ENCODE results near the gene CEMIP2. TPM values are rescaled to one million over a fixed set of nuclear protein-coding genes. Genes with fewer than 3 reads are reported as not detected.
"Not testable (repeated sequence)": the region's sequence is repeated elsewhere in the genome, so short reads cannot be mapped to it uniquely, and the experiment has no call there.

Gene CEMIP2
- total and polyA plus RNA-seq, 2 donors (not counting 1 experiment from before 2014, with no cell fraction given), result 35.1 to 45.6 TPM

DNA sequence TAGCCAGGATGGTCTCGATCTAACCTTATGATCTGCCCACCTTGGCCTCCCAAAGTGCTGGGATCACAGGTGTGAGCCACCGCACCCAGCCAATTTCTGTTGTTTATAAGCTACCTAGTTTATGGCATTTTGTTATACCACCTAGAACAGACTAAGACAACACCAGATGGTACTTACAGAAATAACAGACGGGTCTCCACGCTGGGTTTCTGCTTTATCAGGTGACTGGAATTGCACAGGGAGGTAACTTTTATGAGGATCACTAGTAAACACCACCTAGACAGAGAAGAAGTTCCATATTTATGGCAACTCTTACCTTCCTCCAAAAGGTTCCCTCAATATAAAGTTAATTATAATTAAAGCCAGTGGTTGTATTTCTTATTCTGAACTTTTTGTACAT is 74.0 kb downstream of the CEMIP2 start:
- no peaks in the 10 kb centered on the region for H4K20me1 ChIP-seq (ENCODE audit: control insufficient read depth, extremely low read depth, insufficient read depth, low read length)
- no peak overlapping the region for H2AFZ ChIP-seq (ENCODE audit: low read length)
- no peak for DNase-seq (ENCODE audit: low read depth in 2 of 2)
- TF ChIP-seq, protein P1, sequence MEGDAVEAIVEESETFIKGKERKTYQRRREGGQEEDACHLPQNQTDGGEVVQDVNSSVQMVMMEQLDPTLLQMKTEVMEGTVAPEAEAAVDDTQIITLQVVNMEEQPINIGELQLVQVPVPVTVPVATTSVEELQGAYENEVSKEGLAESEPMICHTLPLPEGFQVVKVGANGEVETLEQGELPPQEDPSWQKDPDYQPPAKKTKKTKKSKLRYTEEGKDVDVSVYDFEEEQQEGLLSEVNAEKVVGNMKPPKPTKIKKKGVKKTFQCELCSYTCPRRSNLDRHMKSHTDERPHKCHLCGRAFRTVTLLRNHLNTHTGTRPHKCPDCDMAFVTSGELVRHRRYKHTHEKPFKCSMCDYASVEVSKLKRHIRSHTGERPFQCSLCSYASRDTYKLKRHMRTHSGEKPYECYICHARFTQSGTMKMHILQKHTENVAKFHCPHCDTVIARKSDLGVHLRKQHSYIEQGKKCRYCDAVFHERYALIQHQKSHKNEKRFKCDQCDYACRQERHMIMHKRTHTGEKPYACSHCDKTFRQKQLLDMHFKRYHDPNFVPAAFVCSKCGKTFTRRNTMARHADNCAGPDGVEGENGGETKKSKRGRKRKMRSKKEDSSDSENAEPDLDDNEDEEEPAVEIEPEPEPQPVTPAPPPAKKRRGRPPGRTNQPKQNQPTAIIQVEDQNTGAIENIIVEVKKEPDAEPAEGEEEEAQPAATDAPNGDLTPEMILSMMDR (conservative IDR thresholded peaks at IDR 0.05 in 1 of 2, IDR thresholded peaks at IDR 0.05 in 1 of 2; ENCODE audit: low read depth in 1 of 2, low read length in 2 of 2), result no peak
- TF ChIP-seq EZH2 (IDR thresholded peaks at IDR 0.05; ENCODE audit: low read length, missing control alignments), result no peak
- no peak overlapping the region for H3K27ac ChIP-seq (ENCODE audit: insufficient read depth, low read length)
- no peak overlapping the region for H3K9ac ChIP-seq (ENCODE audit: insufficient read depth, low read length)
- H3K27me3 ChIP-seq (ENCODE audit: control insufficient read depth, insufficient read depth, low read length), result no peaks in the 10 kb centered on the region
- H3K79me2 ChIP-seq (ENCODE audit: control insufficient read depth, insufficient read depth, low read length), result no peaks in the 10 kb centered on the region
- peaks cover 4% of the 10 kb centered on the region for H3K36me3 ChIP-seq (ENCODE audit: control insufficient read depth, insufficient read depth, low read length)
- no peak overlapping the region for H3K4me2 ChIP-seq (ENCODE audit: extremely low read depth, insufficient read depth, low read length)
- H3K4me1 ChIP-seq (ENCODE audit: control insufficient read depth, extremely low read depth, insufficient read depth, low read length), result no peaks in the 10 kb centered on the region
- no peak overlapping the region for H3K4me3 ChIP-seq (replicated peaks in 1 of 4; ENCODE audit: control extremely low read depth in 1 of 4, insufficient read depth in 1 of 4, low read depth in 3 of 4, low read length in 4 of 4)
- no peaks in the 10 kb centered on the region for H3K9me3 ChIP-seq (ENCODE audit: control insufficient read depth, insufficient read depth, low read depth, low read length)

DNA sequence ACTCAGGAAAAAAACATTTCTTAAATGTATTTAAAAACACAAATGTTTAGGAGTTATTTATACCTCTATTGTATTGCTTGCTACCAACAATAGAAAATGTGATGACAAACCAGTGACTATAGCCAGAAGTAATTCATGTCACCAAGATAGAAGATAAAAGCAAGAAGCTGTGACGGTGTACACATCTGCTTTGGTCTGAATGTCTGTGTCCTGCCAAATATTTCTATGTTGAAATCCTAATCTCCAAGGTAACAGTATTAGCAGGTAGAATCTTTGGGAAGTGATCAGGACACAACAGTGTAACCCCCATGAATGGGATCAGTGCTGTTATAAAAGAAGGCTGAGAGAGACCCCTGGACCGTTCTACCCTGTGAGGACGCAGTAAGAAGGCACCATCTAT is 74.7 kb downstream of the CEMIP2 start:
- Histone ChIP-seq H3K4me2 (ENCODE audit: extremely low read depth, insufficient read depth, low read length) (no peak overlapping the region), H2AFZ (ENCODE audit: low read length) (no peak overlapping the region), H3K36me3 (ENCODE audit: control insufficient read depth, insufficient read depth, low read length) (peaks cover 4% of the 10 kb centered on the region), H3K9me3 (ENCODE audit: control insufficient read depth, insufficient read depth, low read depth, low read length) (no peaks in the 10 kb centered on the region), H3K79me2 (ENCODE audit: control insufficient read depth, insufficient read depth, low read length) (no peaks in the 10 kb centered on the region), H3K4me1 (ENCODE audit: control insufficient read depth, extremely low read depth, insufficient read depth, low read length) (no peaks in the 10 kb centered on the region), H3K4me3 (replicated peaks in 1 of 4; ENCODE audit: control extremely low read depth in 1 of 4, insufficient read depth in 1 of 4, low read depth in 3 of 4, low read length in 4 of 4) (no peak overlapping the region), H4K20me1 (ENCODE audit: control insufficient read depth, extremely low read depth, insufficient read depth, low read length) (no peaks in the 10 kb centered on the region), H3K27ac (ENCODE audit: insufficient read depth, low read length) (no peak overlapping the region), H3K9ac (ENCODE audit: insufficient read depth, low read length) (no peak overlapping the region), H3K27me3 (ENCODE audit: control insufficient read depth, insufficient read depth, low read length) (no peaks in the 10 kb centered on the region)
- DNase-seq (ENCODE audit: low read depth in 2 of 2), result no peak
- TF ChIP-seq EZH2 (IDR thresholded peaks at IDR 0.05; ENCODE audit: low read length, missing control alignments), result no peak
- TF ChIP-seq, protein P1 (conservative IDR thresholded peaks at IDR 0.05 in 1 of 2, IDR thresholded peaks at IDR 0.05 in 1 of 2; ENCODE audit: low read depth in 1 of 2, low read length in 2 of 2), result no peak

DNA sequence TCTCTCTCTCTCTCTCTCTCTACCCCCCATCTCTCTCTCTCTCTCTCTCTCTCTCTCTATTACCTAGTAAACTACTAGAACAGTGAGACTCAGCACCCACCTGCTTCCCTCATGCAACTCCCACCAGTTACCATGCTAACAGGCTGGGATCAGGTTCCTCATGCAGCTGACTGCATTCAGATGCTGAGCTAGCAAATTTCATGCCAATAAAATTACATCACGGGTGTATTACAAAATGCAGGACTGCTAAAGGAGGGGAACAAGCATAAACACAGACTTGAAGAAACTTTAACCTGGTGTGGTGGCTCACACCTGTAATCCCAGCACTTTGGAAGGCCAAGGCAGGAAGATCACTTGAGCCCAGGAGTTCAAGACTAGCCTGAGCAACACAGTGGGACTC is 76.0 kb downstream of the CEMIP2 start:
- Histone ChIP-seq H3K79me2 (ENCODE audit: control insufficient read depth, insufficient read depth, low read length) (no peaks in the 10 kb centered on the region), H3K27me3 (ENCODE audit: control insufficient read depth, insufficient read depth, low read length) (no peaks in the 10 kb centered on the region), H3K36me3 (ENCODE audit: control insufficient read depth, insufficient read depth, low read length) (peaks cover 2% of the 10 kb centered on the region), H3K9ac (ENCODE audit: insufficient read depth, low read length) (no peak overlapping the region), H3K4me2 (ENCODE audit: extremely low read depth, insufficient read depth, low read length) (no peak overlapping the region), H2AFZ (ENCODE audit: low read length) (no peak overlapping the region), H3K4me1 (ENCODE audit: control insufficient read depth, extremely low read depth, insufficient read depth, low read length) (no peaks in the 10 kb centered on the region), H3K4me3 (replicated peaks in 1 of 4; ENCODE audit: control extremely low read depth in 1 of 4, insufficient read depth in 1 of 4, low read depth in 3 of 4, low read length in 4 of 4) (no peak overlapping the region), H4K20me1 (ENCODE audit: control insufficient read depth, extremely low read depth, insufficient read depth, low read length) (no peaks in the 10 kb centered on the region), H3K9me3 (ENCODE audit: control insufficient read depth, insufficient read depth, low read depth, low read length) (no peaks in the 10 kb centered on the region), H3K27ac (ENCODE audit: insufficient read depth, low read length) (no peak overlapping the region)
- TF ChIP-seq, protein P1 (conservative IDR thresholded peaks at IDR 0.05 in 1 of 2, IDR thresholded peaks at IDR 0.05 in 1 of 2; ENCODE audit: low read depth in 1 of 2, low read length in 2 of 2), result no peak
- TF ChIP-seq EZH2 (IDR thresholded peaks at IDR 0.05; ENCODE audit: low read length, missing control alignments), result no peak
- DNase-seq (ENCODE audit: low read depth in 2 of 2), result peak; percentile 21 to 80

DNA sequence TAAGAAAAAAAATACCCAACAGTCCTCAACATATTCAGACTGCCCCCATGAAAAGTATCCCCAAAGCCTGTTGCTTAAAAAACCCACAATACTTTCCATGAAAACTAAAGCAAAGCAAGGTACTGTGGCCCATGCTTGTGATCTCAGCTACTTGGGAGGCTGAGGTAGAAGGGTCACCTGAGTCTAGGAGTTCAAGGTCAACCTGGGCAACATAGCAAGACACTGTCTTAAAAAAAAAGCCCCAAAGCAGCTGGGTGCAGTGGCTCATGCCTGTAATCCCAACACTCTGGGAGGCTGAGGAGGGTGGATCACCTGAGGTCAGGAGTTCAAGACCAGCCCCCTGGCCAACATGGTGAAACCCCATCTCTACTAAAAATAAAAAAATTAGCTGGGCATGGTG is 76.7 kb downstream of the CEMIP2 start:
- not testable (repeated sequence) for DNase-seq (ENCODE audit: low read depth in 2 of 2); H3K4me3 ChIP-seq (replicated peaks in 1 of 4; ENCODE audit: control extremely low read depth in 1 of 4, insufficient read depth in 1 of 4, low read depth in 3 of 4, low read length in 4 of 4); H2AFZ ChIP-seq (ENCODE audit: low read length); H3K27ac ChIP-seq (ENCODE audit: insufficient read depth, low read length); H3K27me3 ChIP-seq (ENCODE audit: control insufficient read depth, insufficient read depth, low read length); H4K20me1 ChIP-seq (ENCODE audit: control insufficient read depth, extremely low read depth, insufficient read depth, low read length); H3K4me2 ChIP-seq (ENCODE audit: extremely low read depth, insufficient read depth, low read length); H3K9me3 ChIP-seq (ENCODE audit: control insufficient read depth, insufficient read depth, low read depth, low read length); H3K4me1 ChIP-seq (ENCODE audit: control insufficient read depth, extremely low read depth, insufficient read depth, low read length); H3K9ac ChIP-seq (ENCODE audit: insufficient read depth, low read length); H3K79me2 ChIP-seq (ENCODE audit: control insufficient read depth, insufficient read depth, low read length); H3K36me3 ChIP-seq (ENCODE audit: control insufficient read depth, insufficient read depth, low read length)

Data from fibroblast of lung (primary cell).